HG03280 (cell line): ENCODE data around the gene C2orf76.
A peak's percentile ranks its signal among the peaks of the same experiment; 100 is the strongest.

ENCODE experiments used
- ATAC-seq: cut with Tn5 transposase; IDR thresholded peaks from one replicate; pipeline ENCODE4 v1.9.1; 2021; ENCODE audit warnings: mild to moderate bottlenecking, moderate library complexity; ENCODE audit not compliant: unreplicated experiment

C2orf76 gene

DNA sequence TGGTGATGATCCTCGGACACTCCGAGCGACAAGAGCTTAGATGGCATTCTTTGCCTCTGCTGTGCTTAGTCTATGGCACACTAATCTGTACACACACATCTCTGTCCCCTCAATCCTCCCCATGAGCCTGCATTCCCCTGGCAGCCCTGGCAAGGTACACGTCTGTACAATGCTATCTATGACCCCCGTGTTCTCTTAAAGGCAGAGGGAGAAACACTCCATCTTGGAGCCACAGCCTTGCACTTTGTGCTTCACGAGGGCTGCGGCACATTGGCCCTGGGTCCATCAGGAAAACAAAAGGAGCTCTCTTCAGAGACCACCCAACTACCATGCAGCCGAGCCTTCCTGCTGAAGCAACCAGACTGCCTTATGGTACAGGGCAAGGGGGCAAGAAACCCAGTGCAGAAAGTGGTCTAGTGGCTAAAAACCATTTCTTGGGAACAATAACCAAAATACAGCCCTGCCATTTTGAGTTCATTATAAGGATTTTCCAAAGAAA is 100.5 kb downstream of the C2orf76 start:
- no peak for ATAC-seq

DNA sequence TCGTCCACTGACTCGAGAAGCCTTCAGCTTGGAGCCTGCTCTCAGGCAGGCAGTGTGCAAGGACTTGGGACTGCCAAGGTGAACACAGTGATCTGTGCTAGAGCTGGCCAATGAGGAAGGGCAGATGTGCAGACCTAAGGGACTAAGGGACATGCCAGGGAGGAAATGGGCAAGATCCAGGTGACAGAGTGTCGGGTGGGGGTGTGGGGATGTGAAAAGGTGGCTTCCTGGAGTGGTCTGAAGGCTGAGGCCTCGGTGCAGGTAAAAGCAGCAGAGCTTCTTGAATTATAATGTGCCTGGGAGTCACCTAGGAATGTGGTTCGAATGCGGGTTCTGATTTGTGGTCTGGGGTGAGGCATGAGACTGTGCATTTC is 101.0 kb downstream of the C2orf76 start:
- ATAC-seq = no peak

DNA sequence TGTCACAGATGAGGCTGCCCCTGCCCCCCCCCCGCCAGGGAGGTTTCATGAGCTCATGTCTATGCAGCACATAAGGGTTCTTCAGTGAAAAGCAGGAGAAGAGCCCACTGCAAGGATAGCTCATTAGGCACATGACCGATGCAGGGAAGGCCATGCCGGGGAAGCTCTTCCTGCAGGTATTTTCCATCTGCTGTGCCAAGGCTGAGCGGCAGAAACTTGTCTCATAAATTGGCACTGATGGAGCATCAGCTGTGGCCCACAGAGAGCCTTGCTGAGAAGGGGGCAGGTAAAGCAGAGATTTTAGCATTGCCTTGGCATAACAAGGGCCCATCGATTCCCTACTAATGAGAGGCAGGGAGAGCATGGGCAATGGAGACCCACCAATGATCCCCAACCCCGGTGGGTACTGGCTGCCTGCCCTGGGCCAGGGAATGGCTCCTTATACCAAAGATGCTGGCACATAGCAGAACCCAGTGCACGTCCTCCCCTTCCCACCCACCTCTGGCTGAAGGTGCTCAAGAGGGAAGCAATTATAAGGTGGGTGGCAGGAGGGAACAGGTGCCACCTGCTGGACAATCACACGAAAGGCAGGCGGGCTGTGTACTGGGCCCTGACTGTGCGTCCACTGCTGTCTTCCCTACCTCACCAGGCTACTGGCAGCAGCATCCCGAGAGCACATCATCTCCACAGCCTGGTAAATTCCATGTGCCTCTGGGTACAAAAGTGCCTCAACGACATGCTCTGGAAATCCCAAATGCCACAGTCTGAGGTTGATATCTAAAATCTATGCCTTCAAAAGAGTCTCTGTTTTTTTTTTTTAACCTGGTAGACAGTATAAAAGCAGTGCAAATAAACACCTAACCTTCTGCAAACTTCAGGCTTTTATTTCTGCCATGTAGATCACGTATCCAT is 101.6 kb downstream of the C2orf76 start:
- ATAC-seq = peak; percentile 96

DNA sequence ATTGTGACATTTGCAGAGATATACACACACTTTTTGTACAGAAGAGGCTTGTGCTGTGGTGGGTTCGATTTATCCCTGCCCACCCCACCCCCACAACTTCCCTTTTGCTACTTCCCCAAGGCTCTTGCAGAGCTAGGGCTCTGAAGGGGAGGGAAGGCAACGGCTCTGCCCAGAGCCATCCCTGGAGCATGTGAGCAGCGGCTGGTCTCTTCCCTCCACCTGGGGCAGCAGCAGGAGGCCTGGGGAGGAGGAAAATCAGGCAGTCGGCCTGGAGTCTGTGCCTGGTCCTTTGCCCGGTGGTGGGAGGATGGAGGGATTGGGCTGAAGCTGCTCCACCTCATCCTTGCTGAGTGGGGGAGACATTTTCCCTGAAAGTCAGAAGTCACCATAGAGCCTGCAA is 103.0 kb downstream of the C2orf76 start:
- ATAC-seq = no peak

DNA sequence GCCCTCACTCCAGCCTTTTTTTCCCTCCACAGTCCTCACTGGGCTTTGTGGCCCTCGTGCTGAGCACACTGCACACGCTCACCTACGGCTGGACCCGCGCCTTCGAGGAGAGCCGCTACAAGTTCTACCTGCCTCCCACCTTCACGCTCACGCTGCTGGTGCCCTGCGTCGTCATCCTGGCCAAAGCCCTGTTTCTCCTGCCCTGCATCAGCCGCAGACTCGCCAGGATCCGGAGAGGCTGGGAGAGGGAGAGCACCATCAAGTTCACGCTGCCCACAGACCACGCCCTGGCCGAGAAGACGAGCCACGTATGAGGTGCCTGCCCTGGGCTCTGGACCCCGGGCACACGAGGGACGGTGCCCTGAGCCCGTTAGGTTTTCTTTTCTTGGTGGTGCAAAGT is 103.6 kb downstream of the C2orf76 start:
- no peak for ATAC-seq

DNA sequence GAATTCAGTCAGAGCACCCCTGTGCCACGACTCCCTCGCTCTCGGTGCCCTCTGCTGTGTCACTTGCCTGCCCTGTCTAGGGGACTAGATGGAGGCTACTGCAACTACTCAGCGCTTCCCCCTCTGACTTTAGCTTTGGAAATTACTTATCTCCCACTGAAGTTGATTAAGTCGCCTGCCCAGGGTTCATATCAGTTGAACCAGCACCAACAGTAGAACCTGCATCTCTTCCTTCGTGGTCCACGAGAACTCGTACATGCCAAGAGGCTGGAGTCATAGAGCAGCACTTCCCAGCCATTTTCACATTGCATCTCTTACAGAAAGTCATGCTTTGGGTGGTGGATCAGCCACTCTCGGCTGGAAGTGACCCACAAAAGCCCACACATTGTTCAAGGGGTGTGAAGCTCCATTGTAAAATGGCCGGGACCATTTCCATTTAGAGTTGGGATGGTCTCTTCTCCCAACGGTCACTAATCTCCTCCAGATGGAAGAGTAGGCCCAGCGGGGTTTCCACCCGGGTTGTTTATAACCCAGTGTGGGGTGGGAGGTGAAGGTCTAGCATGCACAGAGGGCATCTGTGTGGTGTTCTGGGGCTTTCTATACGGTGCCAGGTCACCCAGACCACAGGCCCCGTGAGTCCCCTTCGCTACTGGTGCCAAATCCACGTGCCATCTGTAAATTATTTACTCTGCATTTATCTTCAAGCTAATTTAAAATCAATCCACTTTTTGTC is 105.0 kb downstream of the C2orf76 start:
- no peak for ATAC-seq

DNA sequence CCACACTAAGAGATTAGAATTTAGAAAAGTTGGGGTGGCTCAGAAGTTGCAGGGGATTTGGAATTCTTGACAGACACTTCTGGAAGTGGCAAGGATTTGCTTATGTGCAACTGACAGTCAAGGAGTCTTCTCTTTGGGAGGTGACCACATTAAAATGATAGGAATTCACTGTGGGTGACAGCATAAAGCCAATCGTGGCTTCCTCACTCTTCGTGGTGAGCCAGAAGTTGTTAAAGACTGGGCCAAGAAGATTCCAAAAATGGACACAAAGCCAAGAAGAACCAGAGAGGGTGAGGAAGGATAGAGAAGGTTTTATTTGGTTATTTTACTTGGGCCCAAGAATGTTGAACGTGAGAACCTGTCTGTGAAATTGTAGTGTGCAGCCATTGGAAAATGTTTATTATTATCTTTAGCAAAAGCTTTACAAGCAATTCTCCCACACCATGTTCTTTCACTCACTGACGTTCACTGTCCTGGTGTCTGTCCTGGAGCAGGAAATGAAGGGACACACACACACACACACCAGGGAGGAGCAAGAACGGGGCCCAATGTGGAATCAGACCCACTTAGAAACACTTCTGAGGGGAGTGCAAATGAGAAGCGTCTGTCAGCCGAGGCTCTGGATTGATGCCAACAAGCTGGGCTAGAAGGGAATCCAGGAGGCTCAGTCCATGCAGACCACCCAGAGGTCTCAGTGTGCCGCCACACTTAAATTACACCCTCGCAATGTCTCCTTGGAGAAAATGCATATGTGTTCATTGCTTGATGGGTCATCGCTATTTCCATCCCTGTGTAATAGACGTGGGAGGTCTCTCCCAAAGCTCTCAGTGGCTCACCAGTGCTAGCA is 105.8 kb downstream of the C2orf76 start:
- no peak for ATAC-seq

DNA sequence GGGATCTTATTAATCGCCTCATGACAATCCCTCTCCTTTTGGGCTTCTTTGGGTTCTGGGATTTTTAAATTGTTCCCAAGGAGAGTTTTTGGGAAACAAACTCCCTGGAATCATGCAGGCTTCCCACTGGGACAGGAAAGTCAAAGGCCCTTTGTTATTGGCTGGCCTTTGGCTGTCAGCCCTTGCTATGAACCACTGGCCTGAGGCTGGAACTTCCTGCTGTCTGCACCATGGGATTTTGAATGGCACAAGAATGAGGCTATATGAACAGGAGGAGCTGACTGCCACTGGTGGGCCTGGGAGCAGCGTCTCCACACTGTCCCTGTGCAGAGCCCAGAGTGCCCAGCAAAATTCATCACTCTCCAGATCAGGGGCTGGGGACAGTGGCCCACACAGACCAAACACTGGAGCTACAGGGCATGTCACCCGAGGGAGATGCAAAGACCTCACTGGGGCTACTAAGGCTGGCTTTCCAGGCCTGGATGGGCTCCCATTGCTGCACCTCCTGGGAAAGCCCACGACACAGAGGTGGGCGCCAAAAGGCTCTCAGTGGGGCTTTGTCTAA is 107.3 kb downstream of the C2orf76 start:
- ATAC-seq = no peak

DNA sequence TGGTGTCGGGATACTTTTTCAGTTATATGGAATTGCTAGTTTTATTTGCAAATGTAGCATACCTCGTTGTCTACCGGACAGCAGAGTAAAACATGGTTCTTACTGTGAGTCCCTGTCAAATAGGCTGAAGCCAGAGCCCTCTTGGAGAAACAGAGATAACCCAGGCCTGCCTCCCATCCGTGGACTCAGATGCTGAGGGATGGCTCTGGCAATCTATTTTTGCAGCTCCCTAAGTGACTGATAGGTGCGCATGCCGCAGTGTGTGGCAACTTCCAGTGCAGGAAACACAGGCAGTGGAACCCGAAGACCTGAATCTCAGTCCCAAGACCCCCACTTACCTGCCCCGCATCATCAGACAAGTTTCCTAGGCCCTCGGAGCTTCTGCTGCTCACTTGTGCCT is 109.4 kb downstream of the C2orf76 start:
- ATAC-seq = no peak

DNA sequence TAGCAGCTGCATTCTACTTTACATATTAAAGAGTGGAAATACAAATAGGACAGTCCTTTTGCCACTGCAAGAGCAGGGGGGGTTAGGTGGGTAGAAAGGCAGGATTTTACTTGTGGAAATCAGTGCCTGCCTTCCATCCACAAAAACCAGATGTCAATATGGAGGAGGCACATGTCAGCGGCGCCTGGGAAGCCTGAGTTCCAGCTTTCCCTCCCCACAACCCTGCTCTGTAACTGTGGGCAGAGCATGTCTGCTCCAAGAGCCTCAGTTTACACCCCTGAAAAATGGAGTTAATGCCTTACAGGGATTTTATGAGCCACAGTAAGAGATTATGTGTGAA is 110.1 kb downstream of the C2orf76 start:
- ATAC-seq = no peak

DNA sequence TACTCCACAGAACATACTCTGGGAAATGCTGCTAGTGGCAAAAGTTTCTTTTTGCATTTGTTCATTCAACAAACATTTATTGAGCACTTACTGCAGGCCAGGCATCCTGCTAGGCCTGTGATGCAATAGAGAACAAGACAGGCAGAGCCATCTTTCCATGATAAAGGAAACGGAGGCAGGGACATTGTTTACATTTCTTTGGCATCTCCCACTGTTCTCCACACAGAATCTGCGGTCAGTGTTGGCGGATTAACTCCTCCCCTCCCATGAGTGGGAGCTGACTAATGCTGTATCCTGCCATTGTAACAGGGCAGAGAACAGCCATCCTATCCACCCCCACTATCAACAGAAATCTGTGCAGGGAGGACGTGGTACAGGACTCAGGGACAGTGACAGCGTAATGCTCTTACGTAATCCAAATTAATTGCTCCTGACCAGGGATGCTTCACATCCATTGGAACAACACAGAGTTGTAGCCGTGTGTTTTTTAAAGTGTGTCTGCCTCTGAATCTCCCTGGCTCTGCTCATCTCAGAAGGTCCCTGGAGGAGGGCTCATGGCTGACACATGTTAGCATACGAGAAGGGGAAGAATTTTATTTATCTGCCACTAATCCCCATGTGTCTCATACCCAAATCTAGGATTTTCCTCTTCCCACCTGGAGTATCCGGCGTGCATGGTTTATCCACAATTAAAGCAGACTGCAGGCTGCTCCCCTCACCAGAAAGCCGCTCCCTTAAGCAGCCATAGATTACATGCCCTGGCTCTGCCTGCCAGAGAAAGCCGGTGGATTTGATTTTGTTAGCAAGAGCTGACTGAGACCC is 110.7 kb downstream of the C2orf76 start:
- ATAC-seq = no peak

DNA sequence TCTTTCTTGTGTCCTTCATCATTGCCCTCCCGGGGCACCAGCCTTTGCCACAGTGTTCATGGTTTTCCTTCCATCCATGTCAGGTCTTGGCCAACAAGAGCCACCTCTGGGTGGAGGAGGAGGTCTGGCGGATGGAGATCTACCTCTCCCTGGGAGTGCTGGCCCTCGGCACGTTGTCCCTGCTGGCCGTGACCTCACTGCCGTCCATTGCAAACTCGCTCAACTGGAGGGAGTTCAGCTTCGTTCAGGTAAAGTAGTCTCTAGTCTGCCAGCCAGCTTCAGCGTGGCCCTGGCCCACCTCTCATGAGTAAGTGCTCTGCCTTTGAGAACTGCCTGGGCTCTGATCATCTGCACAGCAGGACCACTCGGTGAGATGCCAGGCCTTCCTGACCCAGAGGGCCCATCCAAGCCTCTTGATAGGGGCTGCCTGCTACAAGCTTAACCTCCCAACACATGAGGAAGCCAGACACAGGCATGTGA is 112.0 kb downstream of the C2orf76 start:
- no peak for ATAC-seq

DNA sequence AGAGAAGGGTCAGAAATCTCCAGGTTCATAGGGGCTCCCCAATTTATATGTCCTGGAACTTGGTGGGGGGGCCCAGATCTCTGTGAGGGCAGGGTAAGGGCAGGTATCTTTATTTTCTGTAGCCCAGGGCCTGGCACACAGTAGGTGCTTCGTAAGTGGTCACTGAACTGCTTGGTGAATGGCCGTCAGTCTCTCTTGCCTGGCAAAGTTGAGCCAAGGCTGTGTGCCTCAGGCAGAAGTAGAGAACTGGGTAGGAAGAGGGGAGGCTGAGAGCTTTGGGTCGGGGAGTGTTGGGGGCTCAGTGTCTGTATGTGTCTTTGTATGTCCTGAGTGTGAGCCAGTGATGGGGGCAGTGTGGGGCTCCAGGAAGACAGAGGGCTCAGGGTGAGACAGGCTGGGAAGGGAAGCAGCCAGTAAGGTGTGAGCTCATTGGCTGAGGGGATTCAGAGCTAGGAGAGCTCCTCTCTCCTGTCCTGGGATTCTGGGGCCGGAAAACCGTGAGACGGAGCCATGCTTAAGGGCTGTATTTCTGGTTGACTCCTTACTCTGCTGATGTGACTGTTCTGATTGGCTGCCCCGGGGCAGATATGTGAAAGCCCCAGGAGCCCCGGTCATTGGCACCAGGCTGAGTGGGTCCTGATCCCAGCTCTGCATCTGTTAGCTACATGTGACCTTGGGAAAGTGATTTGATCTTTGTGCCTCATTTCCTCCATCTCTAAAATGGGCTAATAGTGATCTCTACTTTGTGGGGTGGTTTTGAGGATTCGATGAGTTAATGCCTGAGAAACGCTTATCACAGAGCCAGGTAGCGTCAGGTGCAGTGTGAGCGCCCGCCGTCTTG is 112.7 kb downstream of the C2orf76 start:
- ATAC-seq = no peak

DNA sequence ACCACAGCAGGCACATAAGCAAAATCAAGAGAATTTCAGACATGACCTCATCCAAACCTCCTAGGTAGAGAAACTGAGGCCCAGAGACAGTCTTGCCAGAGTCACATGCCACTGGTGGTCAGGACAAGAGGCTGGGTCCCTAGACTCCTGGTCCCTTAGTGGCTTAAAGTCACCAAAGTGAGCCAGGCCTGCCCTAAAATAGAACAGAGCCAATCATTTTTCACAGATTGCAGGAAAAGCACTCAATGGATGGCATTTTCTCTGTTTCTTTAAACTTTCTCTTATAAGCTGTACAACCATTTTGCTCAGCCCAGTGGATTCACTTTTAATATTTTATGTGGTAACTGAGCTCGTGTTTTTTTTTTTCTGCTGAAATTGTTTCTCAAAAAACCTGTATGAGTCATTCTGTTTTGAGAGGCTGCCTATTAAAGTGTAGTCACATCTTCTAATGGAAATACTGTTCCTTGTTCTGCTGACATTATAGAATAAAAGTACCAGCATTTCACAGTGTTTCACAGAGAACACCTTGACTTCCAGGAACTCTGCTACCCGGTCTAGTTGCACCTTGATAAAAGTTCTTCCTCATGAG is 113.4 kb downstream of the C2orf76 start:
- ATAC-seq = no peak
